Spleen (tissue), 7 donors: ENCODE measurements around the gene CARHSP1.

ENCODE experiments used
- CTCF ChIP-seq, 11 experiments: fragments of 200-600 bp in 7 of 11; fragments of 450-650 bp in 4 of 11; sonication (generic) in 4 of 11; IDR thresholded peaks in 8 of 11; conservative IDR thresholded peaks in 3 of 11; 1 replicate in 7 of 11; 2 replicates in 4 of 11; pipeline versions ENCODE4 v1.4.0 to v1.8.0; 2016 to 2021; ENCODE audit warnings: antibody characterized with exemption in 11 of 11, inconsistent platforms in 4 of 11, mild to moderate bottlenecking in 1 of 11
- POLR2A ChIP-seq, 3 donors: fragments of 450-650 bp; IDR thresholded peaks; one replicate each; pipeline ENCODE4 v1.5.1; 2017; ENCODE audit warnings: antibody characterized with exemption in 3 of 3, mild to moderate bottlenecking in 1 of 3
- donor health status: DM: no; HTN: no; CAD: no; lungs with moderate emphysema.
- donor health status: DM: no; HTN: no; CAD: no.
- donor health status: DM: no; HTN: no; CAD: no.

- no peak for TF ChIP-seq POLR2A (IDR thresholded peaks at IDR 0.05)
- TF ChIP-seq CTCF (IDR thresholded peaks at IDR 0.05 in 8 of 11, conservative IDR thresholded peaks at IDR 0.05 in 3 of 11) = no peak
Measured at GRCh38 chr16:8882041-8882617, 13.3 kb upstream of the CARHSP1 start, which contains the start of gene LITAFD.
